ENCODE data around the gene FXYD6. TPM values are rescaled to one million over a fixed set of nuclear protein-coding genes. Genes with fewer than 3 reads are reported as not detected.

The FXYD6 gene
- total RNA-seq, 3 donors from 2014 or later = 16.0 to 25.0 (median 20.3) TPM

GRCh38 chr11:117923275-117923674 is 46.8 kb upstream of the FXYD6 start:
- no peaks in the 10 kb centered on the region for H3K27me3 ChIP-seq
- intact Hi-C loops (cut with DNase I; ENCODE audit: low total_unique reads) = no loop called here
- peak in 1 of 2 donors; percentile 20 for DNase-seq (ENCODE audit: low spot score in 2 of 2)
- no peaks in the 10 kb centered on the region for H3K4me1 ChIP-seq
- no peaks in the 10 kb centered on the region for H3K9me3 ChIP-seq
- H3K36me3 ChIP-seq = no peaks in the 10 kb centered on the region
- no peak overlapping the region for H3K27ac ChIP-seq
- no peak for TF ChIP-seq POLR2A (IDR thresholded peaks at IDR 0.05)
- no peak for TF ChIP-seq CTCF (IDR thresholded peaks at IDR 0.05)
- no peak for TF ChIP-seq POLR2AphosphoS5 (IDR thresholded peaks at IDR 0.05)
- no peak overlapping the region for H3K4me3 ChIP-seq

GRCh38 chr11:117921893-117922292 is 45.4 kb upstream of the FXYD6 start:
- DNase-seq (ENCODE audit: low spot score in 2 of 2) = peak in 1 of 2 donors; percentile 42
- no peaks in the 10 kb centered on the region for H3K9me3 ChIP-seq

GRCh38 chr11:117921456-117921855 is 45.0 kb upstream of the FXYD6 start:
- H3K27ac ChIP-seq = no peak overlapping the region
- intact Hi-C loops (cut with DNase I; ENCODE audit: low total_unique reads) = no loop called here
- DNase-seq (ENCODE audit: low spot score in 2 of 2) = peak in 1 of 2 donors; percentile 25
- no peak overlapping the region for H3K4me3 ChIP-seq
- no peaks in the 10 kb centered on the region for H3K36me3 ChIP-seq
- no peak for TF ChIP-seq POLR2AphosphoS5 (IDR thresholded peaks at IDR 0.05)
- TF ChIP-seq CTCF (IDR thresholded peaks at IDR 0.05) = no peak
- TF ChIP-seq POLR2A (IDR thresholded peaks at IDR 0.05) = no peak
- H3K4me1 ChIP-seq = no peaks in the 10 kb centered on the region
- no peaks in the 10 kb centered on the region for H3K9me3 ChIP-seq
- H3K27me3 ChIP-seq = no peaks in the 10 kb centered on the region

More at GRCh38 chr11:117921893-117922292, 45.4 kb upstream of the FXYD6 start:
- no peaks in the 10 kb centered on the region for H3K27me3 ChIP-seq
- intact Hi-C loops (cut with DNase I; ENCODE audit: low total_unique reads) = no loop called here
- H3K4me1 ChIP-seq = no peaks in the 10 kb centered on the region
- TF ChIP-seq POLR2A (IDR thresholded peaks at IDR 0.05) (no peak), CTCF (IDR thresholded peaks at IDR 0.05) (no peak), POLR2AphosphoS5 (IDR thresholded peaks at IDR 0.05) (no peak)
- no peak overlapping the region for H3K4me3 ChIP-seq
- no peaks in the 10 kb centered on the region for H3K36me3 ChIP-seq
- no peak overlapping the region for H3K27ac ChIP-seq

GRCh38 chr11:117919781-117920221 is 43.3 kb upstream of the FXYD6 start:
- peak in 1 of 2 donors; percentile 20 for DNase-seq (ENCODE audit: low spot score in 2 of 2)
- H3K27ac ChIP-seq = no peak overlapping the region
- intact Hi-C loops (cut with DNase I; ENCODE audit: low total_unique reads) = no loop called here

GRCh38 chr11:117919341-117919740 is 42.9 kb upstream of the FXYD6 start:
- H3K4me1 ChIP-seq = no peaks in the 10 kb centered on the region
- H3K36me3 ChIP-seq = no peaks in the 10 kb centered on the region
- TF ChIP-seq POLR2AphosphoS5 (IDR thresholded peaks at IDR 0.05) (no peak), CTCF (IDR thresholded peaks at IDR 0.05) (no peak), POLR2A (IDR thresholded peaks at IDR 0.05) (no peak)
- no peaks in the 10 kb centered on the region for H3K9me3 ChIP-seq
- intact Hi-C loops (cut with DNase I; ENCODE audit: low total_unique reads) = no loop called here
- no peak overlapping the region for H3K4me3 ChIP-seq
- H3K27me3 ChIP-seq = no peaks in the 10 kb centered on the region
- H3K27ac ChIP-seq = no peak overlapping the region
- peak in 1 of 2 donors; percentile 14 for DNase-seq (ENCODE audit: low spot score in 2 of 2)

More at GRCh38 chr11:117919781-117920221, 43.3 kb upstream of the FXYD6 start:
- no peak overlapping the region for H3K4me3 ChIP-seq
- no peak for TF ChIP-seq POLR2AphosphoS5 (IDR thresholded peaks at IDR 0.05)
- TF ChIP-seq CTCF (IDR thresholded peaks at IDR 0.05) = no peak
- no peak for TF ChIP-seq POLR2A (IDR thresholded peaks at IDR 0.05)
- H3K36me3 ChIP-seq = no peaks in the 10 kb centered on the region
- no peaks in the 10 kb centered on the region for H3K9me3 ChIP-seq
- no peaks in the 10 kb centered on the region for H3K27me3 ChIP-seq
- H3K4me1 ChIP-seq = no peaks in the 10 kb centered on the region

All from breast epithelium (tissue), 4 donors.